A673 (cell line): ENCODE measurements around the gene CCDC170.

ENCODE experiments used
- EZH2 ChIP-seq: fragments of 200-600 bp; sonication (generic); IDR thresholded peaks from 2 replicates; pipeline ENCODE4 v1.6.1; 2017; ENCODE audit warnings: borderline replicate concordance, low read depth, mild to moderate bottlenecking, mixed read lengths, antibody characterized with exemption, low read length; ENCODE audit not compliant: poor library complexity, severe bottlenecking
- TF ChIP-seq, protein P1 (sequence below): fragments of 300-800, 200-600 bp; sonication (generic); conservative IDR thresholded peaks from 2 replicates; pipeline ENCODE4 v1.5.1; 2017; ENCODE audit warnings: low read depth, mild to moderate bottlenecking, antibody characterized with exemption, low read length, moderate library complexity, mixed read lengths

DNA sequence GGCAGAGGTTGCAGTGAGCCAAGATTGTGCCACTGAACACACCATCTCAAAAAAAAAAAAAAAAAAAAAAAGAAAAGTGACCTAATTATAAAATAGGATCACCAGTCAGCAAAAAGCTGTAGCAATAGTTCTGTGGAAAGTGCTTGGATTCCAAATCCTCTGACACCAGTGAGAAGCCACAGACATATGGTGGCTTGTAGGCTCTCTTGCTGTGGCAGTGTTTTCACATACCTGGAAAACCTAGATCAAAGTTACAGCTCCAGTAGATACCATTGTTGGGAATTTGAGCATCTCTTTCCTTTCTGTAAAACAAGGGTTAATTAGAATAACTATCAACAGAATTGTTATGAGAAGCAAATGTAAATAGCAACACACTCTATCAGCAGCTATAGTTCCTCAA, 4.1 kb downstream of the CCDC170 start:
- TF ChIP-seq, protein P1, sequence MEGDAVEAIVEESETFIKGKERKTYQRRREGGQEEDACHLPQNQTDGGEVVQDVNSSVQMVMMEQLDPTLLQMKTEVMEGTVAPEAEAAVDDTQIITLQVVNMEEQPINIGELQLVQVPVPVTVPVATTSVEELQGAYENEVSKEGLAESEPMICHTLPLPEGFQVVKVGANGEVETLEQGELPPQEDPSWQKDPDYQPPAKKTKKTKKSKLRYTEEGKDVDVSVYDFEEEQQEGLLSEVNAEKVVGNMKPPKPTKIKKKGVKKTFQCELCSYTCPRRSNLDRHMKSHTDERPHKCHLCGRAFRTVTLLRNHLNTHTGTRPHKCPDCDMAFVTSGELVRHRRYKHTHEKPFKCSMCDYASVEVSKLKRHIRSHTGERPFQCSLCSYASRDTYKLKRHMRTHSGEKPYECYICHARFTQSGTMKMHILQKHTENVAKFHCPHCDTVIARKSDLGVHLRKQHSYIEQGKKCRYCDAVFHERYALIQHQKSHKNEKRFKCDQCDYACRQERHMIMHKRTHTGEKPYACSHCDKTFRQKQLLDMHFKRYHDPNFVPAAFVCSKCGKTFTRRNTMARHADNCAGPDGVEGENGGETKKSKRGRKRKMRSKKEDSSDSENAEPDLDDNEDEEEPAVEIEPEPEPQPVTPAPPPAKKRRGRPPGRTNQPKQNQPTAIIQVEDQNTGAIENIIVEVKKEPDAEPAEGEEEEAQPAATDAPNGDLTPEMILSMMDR = no peak
- TF ChIP-seq EZH2 = no peak
